ENCODE results near the gene CCER1. TPM values are rescaled to one million over a fixed set of nuclear protein-coding genes. Genes with fewer than 3 reads are reported as not detected.

The CCER1 gene
- total RNA-seq, 1 experiment from 2014 or later, result not detected

- H2AFZ ChIP-seq (ENCODE audit: low read length), result no peak overlapping the region
- no peak overlapping the region for H4K8ac ChIP-seq (replicated peaks; ENCODE audit: insufficient read length, low read depth, low read length)
- no peak overlapping the region for H3K27ac ChIP-seq (ENCODE audit: insufficient read length, low read depth, low read length)
- H3T11ph ChIP-seq (ENCODE audit: low read length), result no peak overlapping the region
- no peak overlapping the region for H2BK12ac ChIP-seq (ENCODE audit: insufficient read length, low read depth, low read length)
- H3K4me1 ChIP-seq (ENCODE audit: insufficient read depth, low read length), result no peaks in the 10 kb centered on the region; the same call in 1 of the 2 replicates
- H2BK20ac ChIP-seq (ENCODE audit: low read depth, low read length, poor library complexity, severe bottlenecking), result no peak overlapping the region
- H3K79me2 ChIP-seq (ENCODE audit: insufficient read depth, low read length), result no peaks in the 10 kb centered on the region
- no peak overlapping the region for H3K14ac ChIP-seq (ENCODE audit: insufficient read depth, low read length)
- TF ChIP-seq, protein P1, sequence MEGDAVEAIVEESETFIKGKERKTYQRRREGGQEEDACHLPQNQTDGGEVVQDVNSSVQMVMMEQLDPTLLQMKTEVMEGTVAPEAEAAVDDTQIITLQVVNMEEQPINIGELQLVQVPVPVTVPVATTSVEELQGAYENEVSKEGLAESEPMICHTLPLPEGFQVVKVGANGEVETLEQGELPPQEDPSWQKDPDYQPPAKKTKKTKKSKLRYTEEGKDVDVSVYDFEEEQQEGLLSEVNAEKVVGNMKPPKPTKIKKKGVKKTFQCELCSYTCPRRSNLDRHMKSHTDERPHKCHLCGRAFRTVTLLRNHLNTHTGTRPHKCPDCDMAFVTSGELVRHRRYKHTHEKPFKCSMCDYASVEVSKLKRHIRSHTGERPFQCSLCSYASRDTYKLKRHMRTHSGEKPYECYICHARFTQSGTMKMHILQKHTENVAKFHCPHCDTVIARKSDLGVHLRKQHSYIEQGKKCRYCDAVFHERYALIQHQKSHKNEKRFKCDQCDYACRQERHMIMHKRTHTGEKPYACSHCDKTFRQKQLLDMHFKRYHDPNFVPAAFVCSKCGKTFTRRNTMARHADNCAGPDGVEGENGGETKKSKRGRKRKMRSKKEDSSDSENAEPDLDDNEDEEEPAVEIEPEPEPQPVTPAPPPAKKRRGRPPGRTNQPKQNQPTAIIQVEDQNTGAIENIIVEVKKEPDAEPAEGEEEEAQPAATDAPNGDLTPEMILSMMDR (conservative IDR thresholded peaks at IDR 0.05), result no peak
- Mint-ChIP-seq H3K9me3 (peaks cover 12 to 16% of the 10 kb centered on the region in 2 experiments), H3K4me1 (peaks cover 25 to 35% of the 10 kb centered on the region in 2 experiments), H3K4me3 (no peak overlapping the region), H3K27me3 (ENCODE audit: low read depth) (peaks cover 74% of the 10 kb centered on the region), H3K36me3 (ENCODE audit: insufficient read depth in 1 of 3, low read depth in 3 of 3) (peaks cover 0 to 14% (median 2%) of the 10 kb centered on the region in 3 experiments; a peak in 4 of 7 replicates), H3K27ac (no peak overlapping the region)
- no peaks in the 10 kb centered on the region for H3K79me1 ChIP-seq (ENCODE audit: insufficient read depth, low read depth, low read length, poor library complexity, severe bottlenecking)
- no peaks in the 10 kb centered on the region for H3K9me3 ChIP-seq (ENCODE audit: control insufficient read depth, low read depth, low read length)
- no peak overlapping the region for H3K4me2 ChIP-seq (ENCODE audit: insufficient read depth, insufficient read length, low read length)
- no peak overlapping the region for H4K91ac ChIP-seq (ENCODE audit: insufficient read length, low read depth, low read length)
- H4K20me1 ChIP-seq (ENCODE audit: control insufficient read depth, insufficient read depth, insufficient read length), result no peaks in the 10 kb centered on the region
- peaks cover 34% of the 10 kb centered on the region for H3K27me3 ChIP-seq (ENCODE audit: insufficient read depth, low read length)
- H3K23ac ChIP-seq (ENCODE audit: insufficient read length, low read depth, low read length), result no peak overlapping the region
- WGBS (ENCODE audit: extremely low coverage, insufficient read length, low lambda C conversion rate), result no CpG with 5 or more reads among the region's 1 CpG
- no peaks in the 10 kb centered on the region for H3K23me2 ChIP-seq (ENCODE audit: insufficient read length, low read depth, low read length, poor library complexity, severe bottlenecking)
- H2BK120ac ChIP-seq (ENCODE audit: low read depth, low read length, poor library complexity, severe bottlenecking), result no peak overlapping the region
- no peak overlapping the region for H4K5ac ChIP-seq (ENCODE audit: insufficient read length, low read depth, low read length)
- H2BK5ac ChIP-seq (ENCODE audit: insufficient read length, low read length), result no peak overlapping the region
- H2BK15ac ChIP-seq (ENCODE audit: low read depth, low read length), result no peak overlapping the region
- no peak overlapping the region for H3K4ac ChIP-seq (ENCODE audit: low read depth, low read length)
- no peak for DNase-seq
- no peak overlapping the region for H2AK5ac ChIP-seq (ENCODE audit: insufficient read length, low read length)
- no peak overlapping the region for H3K56ac ChIP-seq (ENCODE audit: insufficient read length, low read depth, low read length)
- no peak overlapping the region for H3K18ac ChIP-seq (ENCODE audit: insufficient read length, low read depth, low read length)
- no peak overlapping the region for H3K9ac ChIP-seq (ENCODE audit: extremely low read depth, insufficient read length, low read length)
These were observed 27.2 kb upstream of the CCER1 start for GRCh38 chr12:90982170-90982569.

All from H9 (cell line).